ENCODE results near the gene MRPL3.

DNA sequence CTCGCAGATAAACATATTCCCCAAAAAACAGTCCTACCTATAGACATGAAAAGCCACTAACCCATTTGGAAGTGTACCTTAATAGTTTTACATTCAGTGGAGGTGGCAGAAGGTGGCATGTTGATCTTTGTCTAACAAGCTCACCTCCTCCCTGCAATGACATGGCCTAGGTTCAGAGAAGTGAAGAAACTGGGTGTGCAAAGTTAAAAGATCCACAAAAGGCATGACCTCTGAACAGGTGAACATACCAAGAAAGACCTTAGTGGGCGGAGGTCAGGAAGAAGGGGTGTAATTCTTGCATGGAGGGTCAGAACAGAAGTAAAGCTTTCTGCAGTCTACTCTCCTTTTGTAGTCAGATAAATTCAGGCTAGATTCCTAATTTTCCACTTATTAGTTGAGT, 822 bp downstream of the MRPL3 start:
- TF ChIP-seq, protein P1, sequence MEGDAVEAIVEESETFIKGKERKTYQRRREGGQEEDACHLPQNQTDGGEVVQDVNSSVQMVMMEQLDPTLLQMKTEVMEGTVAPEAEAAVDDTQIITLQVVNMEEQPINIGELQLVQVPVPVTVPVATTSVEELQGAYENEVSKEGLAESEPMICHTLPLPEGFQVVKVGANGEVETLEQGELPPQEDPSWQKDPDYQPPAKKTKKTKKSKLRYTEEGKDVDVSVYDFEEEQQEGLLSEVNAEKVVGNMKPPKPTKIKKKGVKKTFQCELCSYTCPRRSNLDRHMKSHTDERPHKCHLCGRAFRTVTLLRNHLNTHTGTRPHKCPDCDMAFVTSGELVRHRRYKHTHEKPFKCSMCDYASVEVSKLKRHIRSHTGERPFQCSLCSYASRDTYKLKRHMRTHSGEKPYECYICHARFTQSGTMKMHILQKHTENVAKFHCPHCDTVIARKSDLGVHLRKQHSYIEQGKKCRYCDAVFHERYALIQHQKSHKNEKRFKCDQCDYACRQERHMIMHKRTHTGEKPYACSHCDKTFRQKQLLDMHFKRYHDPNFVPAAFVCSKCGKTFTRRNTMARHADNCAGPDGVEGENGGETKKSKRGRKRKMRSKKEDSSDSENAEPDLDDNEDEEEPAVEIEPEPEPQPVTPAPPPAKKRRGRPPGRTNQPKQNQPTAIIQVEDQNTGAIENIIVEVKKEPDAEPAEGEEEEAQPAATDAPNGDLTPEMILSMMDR (conservative IDR thresholded peaks at IDR 0.05; ENCODE audit: low read length): no peak
- no peak for TF ChIP-seq EZH2phosphoT487 (IDR thresholded peaks at IDR 0.05; ENCODE audit: borderline replicate concordance)
